ENCODE results near the gene ZC3H12C.

DNA sequence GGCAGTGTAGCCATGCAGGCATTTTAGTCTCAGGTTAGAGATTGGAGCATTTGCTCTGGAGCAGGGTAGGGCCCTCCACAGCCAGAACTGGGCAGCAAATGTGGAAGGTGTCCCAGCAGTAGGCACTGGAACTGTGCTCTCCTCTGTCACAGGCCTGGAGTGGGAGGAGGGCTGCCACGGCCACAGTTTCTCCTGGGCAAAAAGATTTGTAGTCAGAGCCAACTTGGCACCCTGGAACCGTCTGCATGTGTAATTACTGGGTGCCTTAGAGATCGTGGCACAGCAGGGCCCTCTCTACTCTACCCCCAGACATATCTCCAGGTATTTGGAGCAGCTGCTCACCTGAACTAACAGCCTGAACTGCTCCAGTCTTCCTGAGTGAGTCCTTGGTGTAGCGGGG lies 93.7 kb downstream of the ZC3H12C start:
- TF ChIP-seq, protein P1, sequence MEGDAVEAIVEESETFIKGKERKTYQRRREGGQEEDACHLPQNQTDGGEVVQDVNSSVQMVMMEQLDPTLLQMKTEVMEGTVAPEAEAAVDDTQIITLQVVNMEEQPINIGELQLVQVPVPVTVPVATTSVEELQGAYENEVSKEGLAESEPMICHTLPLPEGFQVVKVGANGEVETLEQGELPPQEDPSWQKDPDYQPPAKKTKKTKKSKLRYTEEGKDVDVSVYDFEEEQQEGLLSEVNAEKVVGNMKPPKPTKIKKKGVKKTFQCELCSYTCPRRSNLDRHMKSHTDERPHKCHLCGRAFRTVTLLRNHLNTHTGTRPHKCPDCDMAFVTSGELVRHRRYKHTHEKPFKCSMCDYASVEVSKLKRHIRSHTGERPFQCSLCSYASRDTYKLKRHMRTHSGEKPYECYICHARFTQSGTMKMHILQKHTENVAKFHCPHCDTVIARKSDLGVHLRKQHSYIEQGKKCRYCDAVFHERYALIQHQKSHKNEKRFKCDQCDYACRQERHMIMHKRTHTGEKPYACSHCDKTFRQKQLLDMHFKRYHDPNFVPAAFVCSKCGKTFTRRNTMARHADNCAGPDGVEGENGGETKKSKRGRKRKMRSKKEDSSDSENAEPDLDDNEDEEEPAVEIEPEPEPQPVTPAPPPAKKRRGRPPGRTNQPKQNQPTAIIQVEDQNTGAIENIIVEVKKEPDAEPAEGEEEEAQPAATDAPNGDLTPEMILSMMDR (IDR thresholded peaks at IDR 0.05): no peak
- no peak for TF ChIP-seq POLR2A (IDR thresholded peaks at IDR 0.05)

Data from ovary (tissue), 3 donors.